Measurements from ENCODE around the gene SEC16A.

DNA sequence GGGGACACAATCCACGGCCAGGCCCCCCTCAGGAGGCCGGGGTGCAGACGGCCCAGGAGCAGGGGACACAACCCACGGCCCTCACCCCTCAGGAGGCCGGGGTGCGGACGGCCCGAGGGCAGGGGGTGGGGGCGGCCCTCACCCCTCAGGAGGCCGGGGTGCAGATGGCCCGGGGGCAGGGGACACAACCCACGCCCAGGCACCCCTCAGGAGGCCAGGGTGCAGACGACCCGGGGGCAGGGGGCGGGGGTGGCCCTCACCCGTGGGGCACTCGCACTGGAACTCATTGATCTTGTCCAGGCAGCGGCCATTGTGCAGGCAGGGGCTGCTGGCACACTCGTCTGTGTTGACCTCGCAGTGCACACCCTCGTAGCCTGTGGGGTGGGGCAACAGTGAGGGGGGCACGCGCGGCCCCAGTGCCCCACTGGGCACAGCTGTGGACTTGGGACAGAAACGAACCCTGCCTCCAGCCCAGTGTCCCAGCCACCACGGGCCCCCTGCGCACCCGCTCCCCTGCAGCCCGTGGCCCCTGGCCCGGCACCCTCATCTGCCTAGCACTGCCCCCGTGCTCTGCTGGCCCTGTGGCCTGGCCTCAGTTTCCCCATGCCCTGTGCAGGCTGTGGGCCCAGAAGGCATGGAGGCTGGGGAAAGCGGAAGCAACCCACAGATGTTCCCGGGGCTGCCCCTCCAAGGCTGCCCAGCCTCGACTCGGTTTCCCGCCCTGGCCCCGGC is 34.3 kb upstream of the SEC16A start:
- no peak for TF ChIP-seq POLR2A (IDR thresholded peaks at IDR 0.05)
- TF ChIP-seq, protein P1, sequence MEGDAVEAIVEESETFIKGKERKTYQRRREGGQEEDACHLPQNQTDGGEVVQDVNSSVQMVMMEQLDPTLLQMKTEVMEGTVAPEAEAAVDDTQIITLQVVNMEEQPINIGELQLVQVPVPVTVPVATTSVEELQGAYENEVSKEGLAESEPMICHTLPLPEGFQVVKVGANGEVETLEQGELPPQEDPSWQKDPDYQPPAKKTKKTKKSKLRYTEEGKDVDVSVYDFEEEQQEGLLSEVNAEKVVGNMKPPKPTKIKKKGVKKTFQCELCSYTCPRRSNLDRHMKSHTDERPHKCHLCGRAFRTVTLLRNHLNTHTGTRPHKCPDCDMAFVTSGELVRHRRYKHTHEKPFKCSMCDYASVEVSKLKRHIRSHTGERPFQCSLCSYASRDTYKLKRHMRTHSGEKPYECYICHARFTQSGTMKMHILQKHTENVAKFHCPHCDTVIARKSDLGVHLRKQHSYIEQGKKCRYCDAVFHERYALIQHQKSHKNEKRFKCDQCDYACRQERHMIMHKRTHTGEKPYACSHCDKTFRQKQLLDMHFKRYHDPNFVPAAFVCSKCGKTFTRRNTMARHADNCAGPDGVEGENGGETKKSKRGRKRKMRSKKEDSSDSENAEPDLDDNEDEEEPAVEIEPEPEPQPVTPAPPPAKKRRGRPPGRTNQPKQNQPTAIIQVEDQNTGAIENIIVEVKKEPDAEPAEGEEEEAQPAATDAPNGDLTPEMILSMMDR (IDR thresholded peaks at IDR 0.05): no peak
